Measurements from ENCODE around the gene NDUFV2.
"Not testable (repeated sequence)": the region's sequence is repeated elsewhere in the genome, so short reads cannot be mapped to it uniquely, and the experiment has no call there.

The NDUFV2 gene

GRCh38 chr18:9160014-9160413 is 57.5 kb downstream of the NDUFV2 start:
- no peak for DNase-seq

GRCh38 chr18:9162663-9163062 is 60.2 kb downstream of the NDUFV2 start:
- not testable (repeated sequence) for DNase-seq

- DNase-seq: not testable (repeated sequence)
Measured at GRCh38 chr18:9164149-9164548, 61.6 kb downstream of the NDUFV2 start.

- DNase-seq: not testable (repeated sequence)
Measured at GRCh38 chr18:9165883-9166282, 63.4 kb downstream of the NDUFV2 start.

GRCh38 chr18:9169515-9169914 is 67.0 kb downstream of the NDUFV2 start:
- DNase-seq: not testable (repeated sequence)

- DNase-seq: not testable (repeated sequence)
Measured at GRCh38 chr18:9171919-9172318, 69.4 kb downstream of the NDUFV2 start.

- no peak for DNase-seq
Measured at GRCh38 chr18:9172506-9173127, 70.1 kb downstream of the NDUFV2 start.

GRCh38 chr18:9173770-9174233 is 71.3 kb downstream of the NDUFV2 start:
- DNase-seq: peak; percentile 39

GRCh38 chr18:9174302-9174701 is 71.8 kb downstream of the NDUFV2 start:
- DNase-seq: no peak

- no peak for DNase-seq
Measured at GRCh38 chr18:9175115-9175514, 72.6 kb downstream of the NDUFV2 start.

- no peak for DNase-seq
Measured at GRCh38 chr18:9177031-9177430, 74.5 kb downstream of the NDUFV2 start.

- no peak for DNase-seq
Measured at GRCh38 chr18:9177466-9177865, 75.0 kb downstream of the NDUFV2 start.

- DNase-seq: no peak
Measured at GRCh38 chr18:9178557-9178956, 76.1 kb downstream of the NDUFV2 start.

GRCh38 chr18:9181275-9181674 is 78.8 kb downstream of the NDUFV2 start:
- no peak for DNase-seq

GRCh38 chr18:9182852-9183399 is 80.4 kb downstream of the NDUFV2 start:
- DNase-seq: no peak
